ENCODE measurements around the gene AZIN2. TPM values are rescaled to one million over a fixed set of nuclear protein-coding genes. Genes with fewer than 3 reads are reported as not detected.

The AZIN2 gene
- total and polyA plus RNA-seq, 9 of the 15 experiments (the other 6 are each of a cell fraction or from before 2014, with no cell fraction given): 0.06 to 0.91 (median 0.42) TPM; not detected in 2

GRCh38 chr1:33162141-33162540, 81.2 kb downstream of the AZIN2 start:
- peaks cover 3% of the 10 kb centered on the region; the same call in 1 of the 2 replicates for H4K20me1 ChIP-seq (replicated peaks; ENCODE audit: control insufficient read depth, insufficient read depth, low read length)
- H3K4me2 ChIP-seq (ENCODE audit: insufficient read depth, low read length): no peak overlapping the region
- DNase-seq (ENCODE audit: extremely low read depth in 1 of 4, low spot score in 3 of 4) (no peak), ATAC-seq (no peak), FAIRE-seq (no peak)
- no peak overlapping the region for H3K9ac ChIP-seq (ENCODE audit: insufficient read depth in 1 of 2, low read depth in 2 of 2, low read length in 2 of 2)
- peaks cover 23 to 44% of the 10 kb centered on the region in 2 experiments for H3K27me3 ChIP-seq (ENCODE audit: control insufficient read depth in 2 of 2, insufficient read depth in 2 of 2, low read length in 2 of 2)
- no peak overlapping the region for H3K4me3 ChIP-seq
- H3K9me1 ChIP-seq (ENCODE audit: control insufficient read depth, insufficient read depth, low read length): no peaks in the 10 kb centered on the region
- H3K27ac ChIP-seq (ENCODE audit: extremely low read depth, low read depth, low read length): no peak overlapping the region
- ChIA-PET CTCF (ENCODE audit: low intra/inter-chr PET ratio) (no interaction called here), POLR2A (interaction anchor here (0.6 to 1.3 kb wide), 4 partner anchors 10 to 69 kb away, joined by 3 to 5 read pairs (median 3); no protein-coding TSS in a partner anchor)
- WGBS (ENCODE audit: insufficient coverage, low coverage, missing lambda C conversion rate): 3% methylated on average over 2 of the region's 2 CpGs
- no TSS peak for BruUV-seq (replicated peaks)
- H2AFZ ChIP-seq (ENCODE audit: low read depth, low read length): no peak overlapping the region
- H3K36me3 ChIP-seq (ENCODE audit: control insufficient read depth, insufficient read depth, low read length): no peaks in the 10 kb centered on the region
- peaks cover 2 to 17% of the 10 kb centered on the region in 2 experiments; a peak in 3 of 5 replicates for H3K4me1 ChIP-seq (replicated peaks in 1 of 2; ENCODE audit: control insufficient read depth in 2 of 2, insufficient read depth in 2 of 2, low read length in 2 of 2)
- intact Hi-C loops (cut with micrococcal nuclease) (no loop called here), in situ Hi-C loops (cut with MboI) (no loop called here)
- no peaks in the 10 kb centered on the region for H3K79me2 ChIP-seq (ENCODE audit: control insufficient read depth, insufficient read depth, low read length)
- no peaks in the 10 kb centered on the region for H3K9me3 ChIP-seq (replicated peaks; ENCODE audit: control insufficient read depth, insufficient read depth, low read depth, low read length)
- TF ChIP-seq ZNF134 (CRISPR knock-in tag; conservative IDR thresholded peaks at IDR 0.05): no peak
- TF ChIP-seq, protein P1, sequence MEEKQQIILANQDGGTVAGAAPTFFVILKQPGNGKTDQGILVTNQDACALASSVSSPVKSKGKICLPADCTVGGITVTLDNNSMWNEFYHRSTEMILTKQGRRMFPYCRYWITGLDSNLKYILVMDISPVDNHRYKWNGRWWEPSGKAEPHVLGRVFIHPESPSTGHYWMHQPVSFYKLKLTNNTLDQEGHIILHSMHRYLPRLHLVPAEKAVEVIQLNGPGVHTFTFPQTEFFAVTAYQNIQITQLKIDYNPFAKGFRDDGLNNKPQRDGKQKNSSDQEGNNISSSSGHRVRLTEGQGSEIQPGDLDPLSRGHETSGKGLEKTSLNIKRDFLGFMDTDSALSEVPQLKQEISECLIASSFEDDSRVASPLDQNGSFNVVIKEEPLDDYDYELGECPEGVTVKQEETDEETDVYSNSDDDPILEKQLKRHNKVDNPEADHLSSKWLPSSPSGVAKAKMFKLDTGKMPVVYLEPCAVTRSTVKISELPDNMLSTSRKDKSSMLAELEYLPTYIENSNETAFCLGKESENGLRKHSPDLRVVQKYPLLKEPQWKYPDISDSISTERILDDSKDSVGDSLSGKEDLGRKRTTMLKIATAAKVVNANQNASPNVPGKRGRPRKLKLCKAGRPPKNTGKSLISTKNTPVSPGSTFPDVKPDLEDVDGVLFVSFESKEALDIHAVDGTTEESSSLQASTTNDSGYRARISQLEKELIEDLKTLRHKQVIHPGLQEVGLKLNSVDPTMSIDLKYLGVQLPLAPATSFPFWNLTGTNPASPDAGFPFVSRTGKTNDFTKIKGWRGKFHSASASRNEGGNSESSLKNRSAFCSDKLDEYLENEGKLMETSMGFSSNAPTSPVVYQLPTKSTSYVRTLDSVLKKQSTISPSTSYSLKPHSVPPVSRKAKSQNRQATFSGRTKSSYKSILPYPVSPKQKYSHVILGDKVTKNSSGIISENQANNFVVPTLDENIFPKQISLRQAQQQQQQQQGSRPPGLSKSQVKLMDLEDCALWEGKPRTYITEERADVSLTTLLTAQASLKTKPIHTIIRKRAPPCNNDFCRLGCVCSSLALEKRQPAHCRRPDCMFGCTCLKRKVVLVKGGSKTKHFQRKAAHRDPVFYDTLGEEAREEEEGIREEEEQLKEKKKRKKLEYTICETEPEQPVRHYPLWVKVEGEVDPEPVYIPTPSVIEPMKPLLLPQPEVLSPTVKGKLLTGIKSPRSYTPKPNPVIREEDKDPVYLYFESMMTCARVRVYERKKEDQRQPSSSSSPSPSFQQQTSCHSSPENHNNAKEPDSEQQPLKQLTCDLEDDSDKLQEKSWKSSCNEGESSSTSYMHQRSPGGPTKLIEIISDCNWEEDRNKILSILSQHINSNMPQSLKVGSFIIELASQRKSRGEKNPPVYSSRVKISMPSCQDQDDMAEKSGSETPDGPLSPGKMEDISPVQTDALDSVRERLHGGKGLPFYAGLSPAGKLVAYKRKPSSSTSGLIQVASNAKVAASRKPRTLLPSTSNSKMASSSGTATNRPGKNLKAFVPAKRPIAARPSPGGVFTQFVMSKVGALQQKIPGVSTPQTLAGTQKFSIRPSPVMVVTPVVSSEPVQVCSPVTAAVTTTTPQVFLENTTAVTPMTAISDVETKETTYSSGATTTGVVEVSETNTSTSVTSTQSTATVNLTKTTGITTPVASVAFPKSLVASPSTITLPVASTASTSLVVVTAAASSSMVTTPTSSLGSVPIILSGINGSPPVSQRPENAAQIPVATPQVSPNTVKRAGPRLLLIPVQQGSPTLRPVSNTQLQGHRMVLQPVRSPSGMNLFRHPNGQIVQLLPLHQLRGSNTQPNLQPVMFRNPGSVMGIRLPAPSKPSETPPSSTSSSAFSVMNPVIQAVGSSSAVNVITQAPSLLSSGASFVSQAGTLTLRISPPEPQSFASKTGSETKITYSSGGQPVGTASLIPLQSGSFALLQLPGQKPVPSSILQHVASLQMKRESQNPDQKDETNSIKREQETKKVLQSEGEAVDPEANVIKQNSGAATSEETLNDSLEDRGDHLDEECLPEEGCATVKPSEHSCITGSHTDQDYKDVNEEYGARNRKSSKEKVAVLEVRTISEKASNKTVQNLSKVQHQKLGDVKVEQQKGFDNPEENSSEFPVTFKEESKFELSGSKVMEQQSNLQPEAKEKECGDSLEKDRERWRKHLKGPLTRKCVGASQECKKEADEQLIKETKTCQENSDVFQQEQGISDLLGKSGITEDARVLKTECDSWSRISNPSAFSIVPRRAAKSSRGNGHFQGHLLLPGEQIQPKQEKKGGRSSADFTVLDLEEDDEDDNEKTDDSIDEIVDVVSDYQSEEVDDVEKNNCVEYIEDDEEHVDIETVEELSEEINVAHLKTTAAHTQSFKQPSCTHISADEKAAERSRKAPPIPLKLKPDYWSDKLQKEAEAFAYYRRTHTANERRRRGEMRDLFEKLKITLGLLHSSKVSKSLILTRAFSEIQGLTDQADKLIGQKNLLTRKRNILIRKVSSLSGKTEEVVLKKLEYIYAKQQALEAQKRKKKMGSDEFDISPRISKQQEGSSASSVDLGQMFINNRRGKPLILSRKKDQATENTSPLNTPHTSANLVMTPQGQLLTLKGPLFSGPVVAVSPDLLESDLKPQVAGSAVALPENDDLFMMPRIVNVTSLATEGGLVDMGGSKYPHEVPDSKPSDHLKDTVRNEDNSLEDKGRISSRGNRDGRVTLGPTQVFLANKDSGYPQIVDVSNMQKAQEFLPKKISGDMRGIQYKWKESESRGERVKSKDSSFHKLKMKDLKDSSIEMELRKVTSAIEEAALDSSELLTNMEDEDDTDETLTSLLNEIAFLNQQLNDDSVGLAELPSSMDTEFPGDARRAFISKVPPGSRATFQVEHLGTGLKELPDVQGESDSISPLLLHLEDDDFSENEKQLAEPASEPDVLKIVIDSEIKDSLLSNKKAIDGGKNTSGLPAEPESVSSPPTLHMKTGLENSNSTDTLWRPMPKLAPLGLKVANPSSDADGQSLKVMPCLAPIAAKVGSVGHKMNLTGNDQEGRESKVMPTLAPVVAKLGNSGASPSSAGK (IDR thresholded peaks at IDR 0.05): no peak
- no peak for TF ChIP-seq XRCC4 (IDR thresholded peaks at IDR 0.05; ENCODE audit: extremely low read depth, insufficient read depth, insufficient read length)
- no peak for TF ChIP-seq TOE1 (IDR thresholded peaks at IDR 0.05; ENCODE audit: borderline replicate concordance)
- TF ChIP-seq TOE1 (CRISPR knock-in tag; IDR thresholded peaks at IDR 0.05; ENCODE audit: borderline replicate concordance, low read depth): no peak
- no peak for TF ChIP-seq HCFC1 (IDR thresholded peaks at IDR 0.05; ENCODE audit: low read depth, low read length)
- no peak for TF ChIP-seq MCM5 (IDR thresholded peaks at IDR 0.05; ENCODE audit: low read depth)
- TF ChIP-seq, protein P2, sequence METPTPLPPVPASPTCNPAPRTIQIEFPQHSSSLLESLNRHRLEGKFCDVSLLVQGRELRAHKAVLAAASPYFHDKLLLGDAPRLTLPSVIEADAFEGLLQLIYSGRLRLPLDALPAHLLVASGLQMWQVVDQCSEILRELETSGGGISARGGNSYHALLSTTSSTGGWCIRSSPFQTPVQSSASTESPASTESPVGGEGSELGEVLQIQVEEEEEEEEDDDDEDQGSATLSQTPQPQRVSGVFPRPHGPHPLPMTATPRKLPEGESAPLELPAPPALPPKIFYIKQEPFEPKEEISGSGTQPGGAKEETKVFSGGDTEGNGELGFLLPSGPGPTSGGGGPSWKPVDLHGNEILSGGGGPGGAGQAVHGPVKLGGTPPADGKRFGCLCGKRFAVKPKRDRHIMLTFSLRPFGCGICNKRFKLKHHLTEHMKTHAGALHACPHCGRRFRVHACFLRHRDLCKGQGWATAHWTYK (CRISPR knock-in tag; IDR thresholded peaks at IDR 0.05): no peak
- no peak for TF ChIP-seq MTA3 (IDR thresholded peaks at IDR 0.05; ENCODE audit: borderline replicate concordance)
- TF ChIP-seq FUS (optimal IDR thresholded peaks at IDR 0.05; ENCODE audit: low read depth, low read length): no peak
- TF ChIP-seq SMARCE1 (IDR thresholded peaks at IDR 0.05): no peak
- no peak for TF ChIP-seq NCOA6 (IDR thresholded peaks at IDR 0.05)

Measured in K562 (cell line).